DOHH2 (cell line): ENCODE measurements around the gene PRKCE.

Source experiments
- H3F3A ChIP-seq: fragments of 200-600 bp; sonication (generic), shearing (Covaris generic); 2 replicates; pipeline ENCODE4 v1.6.0; 2016; ENCODE audit warnings: antibody characterized with exemption, mild to moderate bottlenecking; ENCODE audit not compliant: control insufficient read depth, insufficient read depth
- H3K27ac ChIP-seq: fragments of 200-600 bp; sonication (generic); 2 replicates; pipeline ENCODE4 v1.5.1; 2014; ENCODE audit warnings: low read depth, mild to moderate bottlenecking, low read length, moderate library complexity
- H3K27me3 ChIP-seq: fragments of 200-600 bp; sonication (generic); 2 replicates; pipeline ENCODE4 v1.6.1; 2014; ENCODE audit warnings: mild to moderate bottlenecking, low read length, mixed read lengths; ENCODE audit not compliant: control insufficient read depth
- H3K36me3 ChIP-seq: fragments of 200-600 bp; sonication (generic); 2 replicates; pipeline ENCODE4 v1.6.1; 2014; ENCODE audit warnings: mild to moderate bottlenecking, low read length, moderate library complexity, mixed read lengths; ENCODE audit not compliant: control insufficient read depth
- H3K4me1 ChIP-seq: fragments of 200-600 bp; sonication (generic); 2 replicates; pipeline ENCODE4 v1.6.1; 2014; ENCODE audit warnings: mild to moderate bottlenecking, low read length, mixed read lengths; ENCODE audit not compliant: control insufficient read depth
- H3K4me2 ChIP-seq: fragments of 200-600 bp; sonication (generic); 2 replicates; pipeline ENCODE4 v1.6.0; 2014; ENCODE audit warnings: mild to moderate bottlenecking, low read length, moderate library complexity
- H3K4me3 ChIP-seq: fragments of 200-600 bp; sonication (generic); 2 replicates; pipeline ENCODE4 v1.5.1; 2014; ENCODE audit warnings: mild to moderate bottlenecking, low read length, mixed read lengths
- H3K79me2 ChIP-seq: fragments of 200-600 bp; sonication (generic); 2 replicates; pipeline ENCODE4 v1.6.1; 2014; ENCODE audit warnings: mild to moderate bottlenecking, low read length, mixed read lengths; ENCODE audit not compliant: control insufficient read depth
- H3K9me2 ChIP-seq: fragments of 200-600 bp; sonication (generic); replicated peaks from 2 replicates; pipeline ENCODE4 v1.6.1; 2014; ENCODE audit warnings: mild to moderate bottlenecking, low read length, mixed read lengths; ENCODE audit not compliant: control insufficient read depth
- H3K9me3 ChIP-seq: fragments of 200-600 bp; sonication (generic); 2 replicates; pipeline ENCODE4 v1.6.1; 2014; ENCODE audit warnings: antibody characterized with exemption, low read length, mixed read lengths; ENCODE audit not compliant: control insufficient read depth, insufficient read depth
- H4K20me1 ChIP-seq: fragments of 200-600 bp; sonication (generic); 2 replicates; pipeline ENCODE4 v1.6.0; 2014; ENCODE audit warnings: low read depth, mild to moderate bottlenecking, antibody characterized with exemption, low read length, moderate library complexity; ENCODE audit not compliant: control insufficient read depth, insufficient read depth
- EZH2phosphoT487 ChIP-seq: fragments of 200-600 bp; sonication (generic); IDR thresholded peaks from 2 replicates; pipeline ENCODE4 v1.6.1; 2017; ENCODE audit warnings: borderline replicate concordance, mild to moderate bottlenecking, antibody characterized with exemption, low read length, moderate library complexity, mixed read lengths
- TF ChIP-seq, protein P1 (sequence below): fragments of 200-600 bp; sonication (generic); IDR thresholded peaks from one replicate; pipeline ENCODE4 v1.5.1; 2014; ENCODE audit warnings: antibody characterized with exemption, mild to moderate bottlenecking, low read depth, low read length; ENCODE audit not compliant: poor library complexity, severe bottlenecking

Gene PRKCE

DNA sequence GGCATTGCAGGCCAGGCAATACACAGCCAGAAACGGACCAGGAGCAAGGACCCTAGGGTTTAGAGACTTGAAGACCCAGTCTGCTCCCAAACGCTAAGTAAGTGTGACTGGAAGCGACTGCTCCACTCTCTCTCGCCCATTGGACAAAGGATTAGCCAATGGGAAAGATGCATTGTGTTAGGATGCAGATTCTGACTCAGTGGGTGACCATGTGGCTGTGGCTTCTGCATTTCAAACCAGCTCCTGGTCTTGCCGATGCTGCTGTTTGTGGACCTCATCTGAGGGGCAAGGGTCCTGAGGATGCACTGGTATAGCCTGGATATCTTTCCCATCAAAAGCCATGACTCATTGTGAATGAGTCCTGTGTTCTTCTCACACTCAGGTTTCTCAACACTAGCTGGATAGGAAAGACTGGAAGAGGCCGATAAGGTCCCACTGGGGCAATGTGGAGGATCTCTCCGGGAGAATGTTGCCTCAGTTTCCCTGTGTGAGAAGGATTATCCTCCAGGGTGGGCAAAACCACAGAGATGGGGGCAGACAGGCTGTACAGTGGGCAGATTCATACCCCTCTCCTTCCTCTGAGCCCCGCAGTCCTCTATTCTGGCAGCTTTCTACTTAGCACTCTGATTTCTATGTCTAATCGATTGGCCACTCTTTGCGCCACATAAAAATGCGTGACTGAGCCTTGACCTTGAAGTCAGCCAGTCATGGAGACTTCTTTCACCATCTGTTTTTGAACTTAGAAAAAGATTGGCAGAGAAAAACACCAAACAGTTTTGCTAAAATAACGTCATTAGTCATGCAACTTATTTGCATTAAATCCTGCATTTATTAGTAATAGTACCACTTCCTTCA is 257.1 kb downstream of the PRKCE start:
- no peaks in the 10 kb centered on the region for H3K79me2 ChIP-seq
- no peak overlapping the region for H3K4me2 ChIP-seq
- H3F3A ChIP-seq, result no peaks in the 10 kb centered on the region
- no peaks in the 10 kb centered on the region for H3K27me3 ChIP-seq
- TF ChIP-seq EZH2phosphoT487, result no peak
- TF ChIP-seq, protein P1, sequence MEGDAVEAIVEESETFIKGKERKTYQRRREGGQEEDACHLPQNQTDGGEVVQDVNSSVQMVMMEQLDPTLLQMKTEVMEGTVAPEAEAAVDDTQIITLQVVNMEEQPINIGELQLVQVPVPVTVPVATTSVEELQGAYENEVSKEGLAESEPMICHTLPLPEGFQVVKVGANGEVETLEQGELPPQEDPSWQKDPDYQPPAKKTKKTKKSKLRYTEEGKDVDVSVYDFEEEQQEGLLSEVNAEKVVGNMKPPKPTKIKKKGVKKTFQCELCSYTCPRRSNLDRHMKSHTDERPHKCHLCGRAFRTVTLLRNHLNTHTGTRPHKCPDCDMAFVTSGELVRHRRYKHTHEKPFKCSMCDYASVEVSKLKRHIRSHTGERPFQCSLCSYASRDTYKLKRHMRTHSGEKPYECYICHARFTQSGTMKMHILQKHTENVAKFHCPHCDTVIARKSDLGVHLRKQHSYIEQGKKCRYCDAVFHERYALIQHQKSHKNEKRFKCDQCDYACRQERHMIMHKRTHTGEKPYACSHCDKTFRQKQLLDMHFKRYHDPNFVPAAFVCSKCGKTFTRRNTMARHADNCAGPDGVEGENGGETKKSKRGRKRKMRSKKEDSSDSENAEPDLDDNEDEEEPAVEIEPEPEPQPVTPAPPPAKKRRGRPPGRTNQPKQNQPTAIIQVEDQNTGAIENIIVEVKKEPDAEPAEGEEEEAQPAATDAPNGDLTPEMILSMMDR, result no peak
- H3K9me3 ChIP-seq, result no peaks in the 10 kb centered on the region
- H3K36me3 ChIP-seq, result no peaks in the 10 kb centered on the region
- no peak overlapping the region for H3K4me3 ChIP-seq
- H4K20me1 ChIP-seq, result no peaks in the 10 kb centered on the region
- no peak overlapping the region for H3K27ac ChIP-seq
- peaks cover 21% of the 10 kb centered on the region for H3K4me1 ChIP-seq
- H3K9me2 ChIP-seq, result no peaks in the 10 kb centered on the region

DNA sequence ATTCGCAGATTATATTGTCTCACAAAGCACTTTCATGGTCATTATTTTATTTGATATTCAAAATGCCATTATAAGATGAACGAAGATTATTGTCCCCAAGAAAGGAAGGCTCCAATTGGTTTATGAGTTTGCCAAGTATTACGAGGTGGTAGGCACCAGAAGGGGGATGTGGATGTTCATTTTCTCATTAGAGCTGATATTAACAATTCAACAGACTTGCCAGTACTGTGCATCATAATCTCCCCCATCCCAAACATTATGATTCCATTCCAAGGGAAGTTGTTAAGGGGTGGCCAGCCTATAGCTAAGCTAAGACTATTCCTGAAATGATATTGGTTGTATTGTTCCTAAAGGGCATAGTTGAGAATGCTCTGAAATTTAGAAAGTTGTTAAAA is 257.7 kb downstream of the PRKCE start:
- Histone ChIP-seq H3K4me1 (peaks cover 21% of the 10 kb centered on the region), H3K9me2 (no peaks in the 10 kb centered on the region), H3K4me3 (peak overlapping the region; percentile 13), H3K27me3 (no peaks in the 10 kb centered on the region), H3K9me3 (no peaks in the 10 kb centered on the region), H3K79me2 (no peaks in the 10 kb centered on the region), H3K27ac (no peak overlapping the region), H4K20me1 (no peaks in the 10 kb centered on the region), H3F3A (no peaks in the 10 kb centered on the region), H3K4me2 (peak overlapping the region; percentile 60), H3K36me3 (no peaks in the 10 kb centered on the region)
- TF ChIP-seq, protein P1, result no peak
- TF ChIP-seq EZH2phosphoT487, result no peak

DNA sequence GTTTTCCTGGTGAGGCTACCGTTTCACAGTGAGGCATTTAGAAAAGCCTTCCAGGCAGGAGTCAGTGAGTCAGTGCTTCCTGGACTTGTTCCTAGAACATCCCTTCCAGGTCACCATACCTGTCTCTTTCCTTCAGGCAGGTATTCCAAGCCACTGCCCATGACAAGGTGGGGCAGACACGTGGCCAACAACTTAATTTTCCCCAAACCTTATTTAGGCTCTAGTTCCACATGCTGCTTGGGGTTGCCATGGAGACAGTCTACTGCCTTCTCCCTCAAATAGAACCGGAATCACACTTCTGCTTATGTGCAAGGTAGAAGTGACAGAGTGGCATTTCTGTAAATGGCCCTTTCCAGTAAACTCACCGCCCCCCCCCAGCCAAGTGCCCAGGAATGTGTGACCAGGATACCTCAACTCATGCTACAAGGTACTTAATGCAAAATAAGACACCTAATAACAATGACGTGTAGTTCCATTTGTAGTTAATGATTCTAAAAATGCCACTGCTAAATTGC is 258.3 kb downstream of the PRKCE start:
- H3K27me3 ChIP-seq, result no peaks in the 10 kb centered on the region

More for the DNA sequence above, 258.3 kb downstream of the PRKCE start:
- Histone ChIP-seq H3K36me3 (no peaks in the 10 kb centered on the region), H3F3A (no peaks in the 10 kb centered on the region), H3K4me1 (peaks cover 21% of the 10 kb centered on the region), H4K20me1 (no peaks in the 10 kb centered on the region), H3K79me2 (no peaks in the 10 kb centered on the region), H3K9me2 (no peaks in the 10 kb centered on the region), H3K9me3 (no peaks in the 10 kb centered on the region), H3K27ac (no peak overlapping the region), H3K4me3 (peak overlapping the region; percentile 13), H3K4me2 (peak overlapping the region; percentile 60)
- TF ChIP-seq, protein P1, result no peak
- no peak for TF ChIP-seq EZH2phosphoT487
